ENCODE data around the gene ZNF140.

ZNF140 gene

GRCh38 chr12:133080368-133081158 is at the start of gene ZNF140:
TSS of gene ZNF140 (plus strand) at chr12:133080923. CDS start at chr12:133081321, 398 bp downstream.
- peak; percentile 68 for DNase-seq (ENCODE audit: low read depth)

GRCh38 chr12:133037207-133038005 is 43.3 kb upstream of the ZNF140 start, which contains the start of gene ZNF84:
TSS of gene ZNF84 (plus strand) at chr12:133037509. CDS start at chr12:133041468, 3,959 bp downstream.
- DNase-seq (ENCODE audit: low read depth): peak; percentile 89

GRCh38 chr12:133038118-133038709 is 42.5 kb upstream of the ZNF140 start:
- DNase-seq (ENCODE audit: low read depth): no peak

GRCh38 chr12:133046698-133047097 is 34.0 kb upstream of the ZNF140 start:
- no peak for DNase-seq (ENCODE audit: low read depth)

- no peak for DNase-seq (ENCODE audit: low read depth)
Measured at GRCh38 chr12:133057446-133057845, 23.3 kb upstream of the ZNF140 start.

- no peak for DNase-seq (ENCODE audit: low read depth)
Measured at GRCh38 chr12:133058203-133059113, 22.3 kb upstream of the ZNF140 start.

- DNase-seq (ENCODE audit: low read depth): no peak
Measured at GRCh38 chr12:133061954-133062353, 18.8 kb upstream of the ZNF140 start.

- no peak for DNase-seq (ENCODE audit: low read depth)
Measured at GRCh38 chr12:133063556-133063955, 17.2 kb upstream of the ZNF140 start.

- no peak for DNase-seq (ENCODE audit: low read depth)
Measured at GRCh38 chr12:133073836-133074235, 6.9 kb upstream of the ZNF140 start.

- DNase-seq (ENCODE audit: low read depth): peak; percentile 90
Measured at GRCh38 chr12:133080026-133080367, 726 bp upstream of the ZNF140 start.

- DNase-seq (ENCODE audit: low read depth): no peak
Measured at GRCh38 chr12:133081159-133081780, 547 bp downstream of the ZNF140 start.

GRCh38 chr12:133083345-133083744 is 2.6 kb downstream of the ZNF140 start:
- no peak for DNase-seq (ENCODE audit: low read depth)

GRCh38 chr12:133105620-133106019 is 24.9 kb downstream of the ZNF140 start:
- DNase-seq (ENCODE audit: low read depth): no peak

GRCh38 chr12:133106253-133106652 is 25.5 kb downstream of the ZNF140 start:
- no peak for DNase-seq (ENCODE audit: low read depth)

GRCh38 chr12:133107121-133107520 is 26.4 kb downstream of the ZNF140 start:
- no peak for DNase-seq (ENCODE audit: low read depth)

GRCh38 chr12:133108150-133108549 is 27.4 kb downstream of the ZNF140 start:
- DNase-seq (ENCODE audit: low read depth): no peak

GRCh38 chr12:133120385-133121191 is 39.9 kb downstream of the ZNF140 start:
- no peak for DNase-seq (ENCODE audit: low read depth)

- DNase-seq (ENCODE audit: low read depth): no peak
Measured at GRCh38 chr12:133124674-133125073, 44.0 kb downstream of the ZNF140 start.

GRCh38 chr12:133129368-133130037 is 48.8 kb downstream of the ZNF140 start:
- no peak for DNase-seq (ENCODE audit: low read depth)
